OCI-LY7 (cell line): ENCODE data around the gene NAA15. TPM values are rescaled to one million over a fixed set of nuclear protein-coding genes. Genes with fewer than 3 reads are reported as not detected.

Experiments
- BruUV-seq: library from RNA; stranded (reverse); fragments of 400-500 nt; replicated peaks from 2 replicates; lab custom pipeline; 2021; lab: Mats Ljungman, UMichigan
- CTCF ChIA-PET: fragments of 300-600 bp; sonication (Branson Sonifier 250); formaldehyde crosslinking; loops from one replicate; lab custom pipeline; 2022; ENCODE audit warnings: antibody characterized with exemption; ENCODE audit not compliant: unreplicated experiment; lab: Charles Lee
- POLR2A ChIA-PET: fragments of 300-600 bp; sonication (Branson Sonifier 250); formaldehyde crosslinking; loops from one replicate; lab custom pipeline; 2022; ENCODE audit warnings: antibody characterized with exemption; lab: Charles Lee
- DNase-seq: peaks from one replicate; pipeline ENCODE4 v3.0.0-alpha.2; 2015; ENCODE audit warnings: low spot score
- H2AFZ ChIP-seq: fragments of 200-600 bp; sonication (generic), shearing (Covaris generic); 2 replicates; pipeline ENCODE4 v1.6.1; 2014; ENCODE audit warnings: mild to moderate bottlenecking, antibody characterized with exemption, low read length, moderate library complexity
- H3K27ac ChIP-seq: fragments of 200-600 bp; sonication (generic); 2 replicates; pipeline ENCODE4 v1.5.1; 2014; ENCODE audit warnings: mixed run types, low read depth, mild to moderate bottlenecking, moderate library complexity, low read length, inconsistent platforms; ENCODE audit not compliant: poor library complexity, severe bottlenecking
- H3K36me3 ChIP-seq: fragments of 200-600 bp; sonication (generic); 2 replicates; pipeline ENCODE4 v1.6.1; 2014; ENCODE audit warnings: mild to moderate bottlenecking, antibody characterized with exemption, low read length, moderate library complexity, mixed read lengths; ENCODE audit not compliant: insufficient read depth
- H3K4me1 ChIP-seq: fragments of 200-600 bp; sonication (generic); 2 replicates; pipeline ENCODE4 v1.5.1; 2014; ENCODE audit warnings: mild to moderate bottlenecking, low read length; ENCODE audit not compliant: insufficient read depth, poor library complexity, severe bottlenecking
- H3K4me2 ChIP-seq: fragments of 200-600 bp; sonication (generic); 2 replicates; pipeline ENCODE4 v1.6.1; 2014; ENCODE audit warnings: mild to moderate bottlenecking, low read length
- H3K4me3 ChIP-seq: fragments of 200-600 bp; sonication (generic); 2 replicates; pipeline ENCODE4 v1.5.1; 2014; ENCODE audit warnings: mild to moderate bottlenecking, low read depth, low read length; ENCODE audit not compliant: poor library complexity, severe bottlenecking
- H3K79me2 ChIP-seq: fragments of 200-600 bp; sonication (generic); 2 replicates; pipeline ENCODE4 v1.6.1; 2016; ENCODE audit warnings: low read depth, mild to moderate bottlenecking, low read length, moderate library complexity, mixed read lengths; ENCODE audit not compliant: insufficient read depth
- H3K9me2 ChIP-seq: fragments of 200-600 bp; sonication (generic); 2 replicates; pipeline ENCODE4 v1.6.1; 2016; ENCODE audit warnings: mild to moderate bottlenecking, low read length, mixed read lengths; ENCODE audit not compliant: insufficient read depth
- H3K9me3 ChIP-seq: fragments of 200-600 bp; sonication (generic); 2 replicates; pipeline ENCODE4 v1.6.1; 2014; ENCODE audit warnings: mild to moderate bottlenecking, mixed run types, low read length, mixed read lengths
- H4K20me1 ChIP-seq: fragments of 200-600 bp; sonication (generic); 2 replicates; pipeline ENCODE4 v1.6.1; 2014; ENCODE audit warnings: mild to moderate bottlenecking, antibody characterized with exemption, low read length, moderate library complexity, mixed read lengths; ENCODE audit not compliant: insufficient read depth
- EZH2phosphoT487 ChIP-seq: fragments of 200-600 bp; sonication (generic); IDR thresholded peaks from 2 replicates; pipeline ENCODE4 v1.6.1; 2018; ENCODE audit warnings: low read depth, borderline replicate concordance, mild to moderate bottlenecking, mixed run types, antibody characterized with exemption, low read length, moderate library complexity, mixed read lengths
- intact Hi-C: fragments of 100-400 bp; cut with micrococcal nuclease; formaldehyde crosslinking; loops from one replicate; pipeline ENCODE4 v1.10.0; 2022; ENCODE audit not compliant: unreplicated experiment
- total RNA-seq, 2 experiments: library from RNA; depleted of rRNA in 1 of 2; stranded (reverse); fragments of >200 nt in 1 of 2; shearing (Covaris generic) in 1 of 2; gene quantifications; 2 replicates each; pipeline ENCODE4 v1.2.3, GENCODE V29; 2014 to 2022
- TF ChIP-seq, protein P1 (sequence below): fragments of 200-600 bp; sonication (generic); conservative IDR thresholded peaks from 2 replicates; pipeline ENCODE4 v1.5.1; 2014; ENCODE audit warnings: mild to moderate bottlenecking, antibody characterized with exemption, low read length, moderate library complexity, mixed read lengths

The NAA15 gene
- total RNA-seq, 2 experiments from 2014 or later, result 45.3 to 95.9 TPM

DNA sequence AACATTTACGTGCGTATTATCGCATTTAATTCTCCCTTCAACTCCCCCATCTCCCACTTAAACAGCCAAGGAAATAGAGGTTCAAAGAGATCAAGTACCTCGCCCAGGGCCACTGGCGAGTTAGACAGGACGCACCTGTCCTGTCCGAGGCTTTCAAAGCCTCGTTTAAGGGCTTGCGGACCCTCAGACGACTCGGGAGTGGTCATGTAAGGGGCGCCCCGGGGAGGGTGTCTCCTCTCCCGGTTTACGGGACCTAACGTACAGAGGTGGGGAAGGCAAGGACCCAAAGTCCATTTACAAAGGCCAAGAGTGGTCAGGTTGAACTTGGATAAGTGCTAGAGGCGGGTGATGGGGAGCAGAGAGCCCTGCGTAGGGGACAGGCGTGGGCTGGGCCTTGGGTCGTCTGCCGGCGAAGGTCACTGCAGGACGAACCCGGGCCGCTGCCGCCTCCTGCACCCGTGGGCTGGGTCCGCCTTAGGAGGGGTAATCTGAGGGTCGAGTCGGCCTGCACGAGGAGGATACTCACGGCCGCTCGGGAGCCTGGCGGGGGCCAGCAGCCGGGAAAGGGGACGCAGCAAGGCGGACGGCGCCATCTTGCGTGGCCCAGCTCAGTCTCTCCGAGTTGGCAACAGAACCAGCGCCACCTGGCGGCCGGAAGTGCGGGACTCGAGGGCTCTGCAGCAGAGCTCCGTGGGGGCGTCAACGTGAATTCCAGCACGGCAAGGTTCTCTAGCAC is 5.9 kb upstream of the NAA15 start:
- Histone ChIP-seq H3K9me2 (no peaks in the 10 kb centered on the region), H3K4me2 (peak overlapping the region; percentile 76), H3K9me3 (no peaks in the 10 kb centered on the region), H3K4me3 (peak overlapping the region; percentile 86), H3K36me3 (peaks cover 38% of the 10 kb centered on the region), H3K79me2 (peaks cover 51% of the 10 kb centered on the region), H3K4me1 (peaks cover 32% of the 10 kb centered on the region), H4K20me1 (no peaks in the 10 kb centered on the region), H2AFZ (peak overlapping the region; percentile 89), H3K27ac (peak overlapping the region; percentile 65)
- ChIA-PET CTCF (interaction anchor here (0.6 to 1.5 kb wide), 10 partner anchors 28 to 1319 kb away, joined by 3 to 11 read pairs (median 4); no protein-coding TSS in a partner anchor), POLR2A (interaction anchor here (0.6 to 3.1 kb wide), 15 partner anchors 9 to 200 kb away, joined by 3 to 15 read pairs (median 6); partner anchors contain the start of gene MGARP)
- no TSS peak for BruUV-seq
- peak; percentile 97 for DNase-seq
- no peak for TF ChIP-seq EZH2phosphoT487
- TF ChIP-seq, protein P1, sequence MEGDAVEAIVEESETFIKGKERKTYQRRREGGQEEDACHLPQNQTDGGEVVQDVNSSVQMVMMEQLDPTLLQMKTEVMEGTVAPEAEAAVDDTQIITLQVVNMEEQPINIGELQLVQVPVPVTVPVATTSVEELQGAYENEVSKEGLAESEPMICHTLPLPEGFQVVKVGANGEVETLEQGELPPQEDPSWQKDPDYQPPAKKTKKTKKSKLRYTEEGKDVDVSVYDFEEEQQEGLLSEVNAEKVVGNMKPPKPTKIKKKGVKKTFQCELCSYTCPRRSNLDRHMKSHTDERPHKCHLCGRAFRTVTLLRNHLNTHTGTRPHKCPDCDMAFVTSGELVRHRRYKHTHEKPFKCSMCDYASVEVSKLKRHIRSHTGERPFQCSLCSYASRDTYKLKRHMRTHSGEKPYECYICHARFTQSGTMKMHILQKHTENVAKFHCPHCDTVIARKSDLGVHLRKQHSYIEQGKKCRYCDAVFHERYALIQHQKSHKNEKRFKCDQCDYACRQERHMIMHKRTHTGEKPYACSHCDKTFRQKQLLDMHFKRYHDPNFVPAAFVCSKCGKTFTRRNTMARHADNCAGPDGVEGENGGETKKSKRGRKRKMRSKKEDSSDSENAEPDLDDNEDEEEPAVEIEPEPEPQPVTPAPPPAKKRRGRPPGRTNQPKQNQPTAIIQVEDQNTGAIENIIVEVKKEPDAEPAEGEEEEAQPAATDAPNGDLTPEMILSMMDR, result peak; percentile 95
- intact Hi-C loops, result loop anchor here (1.0 to 5.0 kb wide), 6 partner anchors 63 to 265 kb away; partner anchors contain the start of genes ELF2 and SETD7

- H2AFZ ChIP-seq, result peak overlapping the region; percentile 75
- no TSS peak for BruUV-seq
- DNase-seq, result peak; percentile 27
- no peak for TF ChIP-seq EZH2phosphoT487
- TF ChIP-seq, protein P1, result peak; percentile 49; the same call in 1 of the 2 replicates
- peak overlapping the region; percentile 65 for H3K27ac ChIP-seq
- no peaks in the 10 kb centered on the region for H3K9me2 ChIP-seq
- H3K36me3 ChIP-seq, result peaks cover 34% of the 10 kb centered on the region
- peak overlapping the region; percentile 76 for H3K4me2 ChIP-seq
- peak overlapping the region; percentile 86 for H3K4me3 ChIP-seq
- H3K79me2 ChIP-seq, result peaks cover 56% of the 10 kb centered on the region
- H4K20me1 ChIP-seq, result no peaks in the 10 kb centered on the region
- POLR2A ChIA-PET, result interaction anchor here (0.6 to 3.1 kb wide), 23 partner anchors 10 to 266 kb away, joined by 3 to 15 read pairs (median 4); partner anchors contain the start of gene MGARP
- peaks cover 32% of the 10 kb centered on the region for H3K4me1 ChIP-seq
- intact Hi-C loops, result loop anchor here (1.0 to 5.0 kb wide), 6 partner anchors 64 to 265 kb away; partner anchors contain the start of genes ELF2 and SETD7
- H3K9me3 ChIP-seq, result no peaks in the 10 kb centered on the region
- CTCF ChIA-PET, result interaction anchor here (0.6 to 1.5 kb wide), 10 partner anchors 28 to 1318 kb away, joined by 3 to 11 read pairs (median 4); no protein-coding TSS in a partner anchor
Observed at GRCh38 chr4:139295942-139296299, 5.4 kb upstream of the NAA15 start.
